Limb (tissue), 2 donors: Measurements from ENCODE around the gene AK3.
"Not testable (repeated sequence)": the region's sequence is repeated elsewhere in the genome, so short reads cannot be mapped to it uniquely, and the experiment has no call there.

ENCODE experiments used
- DNase-seq, 2 donors: peaks; one replicate each; pipeline ENCODE4 v3.0.0-alpha.2; 2016; ENCODE audit errors: extremely low spot score in 2 of 2

AK3 gene

GRCh38 chr9:4668604-4669003 lies 72.4 kb downstream of the AK3 start:
- DNase-seq: no peak

- no peak for DNase-seq
Measured at GRCh38 chr9:4667681-4668080, 73.3 kb downstream of the AK3 start.

GRCh38 chr9:4666042-4666699 lies 74.8 kb downstream of the AK3 start, which contains the start of gene SPATA6L:
SPATA6L (minus strand) TSS chr9:4666480; CDS start chr9:4666250, 230 bp downstream.
- DNase-seq: peak; percentile 47 to 79

- DNase-seq: no peak
Measured at GRCh38 chr9:4665357-4665756, 75.6 kb downstream of the AK3 start.

- no peak for DNase-seq
Measured at GRCh38 chr9:4663956-4664355, 77.0 kb downstream of the AK3 start.

- no peak for DNase-seq
Measured at GRCh38 chr9:4662989-4663792, 77.8 kb downstream of the AK3 start.

- DNase-seq: peak; percentile 85 to 89
Measured at GRCh38 chr9:4662108-4662988, 78.7 kb downstream of the AK3 start, which contains the start of gene PLPP6. PLPP6 (plus strand) TSS chr9:4662294; CDS start chr9:4662376, 82 bp downstream.

- no peak for DNase-seq
Measured at GRCh38 chr9:4661611-4662010, 79.4 kb downstream of the AK3 start.

GRCh38 chr9:4661165-4661564 lies 79.8 kb downstream of the AK3 start:
- no peak for DNase-seq

GRCh38 chr9:4660665-4661064 lies 80.3 kb downstream of the AK3 start:
- not testable (repeated sequence) for DNase-seq
